HG03025 (cell line): ENCODE measurements around the gene PTK7.
"Not testable (repeated sequence)": the region's sequence is repeated elsewhere in the genome, so short reads cannot be mapped to it uniquely, and the experiment has no call there.

Experiments used
- ATAC-seq: cut with Tn5 transposase; IDR thresholded peaks from one replicate; pipeline ENCODE4 v1.9.1; 2021; ENCODE audit warnings: mild to moderate bottlenecking, moderate library complexity; ENCODE audit not compliant: unreplicated experiment, low FRiP score

The PTK7 gene

GRCh38 chr6:43113431-43114260, 37.5 kb downstream of the PTK7 start:
- no peak for ATAC-seq

- ATAC-seq = no peak
These were observed 39.3 kb downstream of the PTK7 start for GRCh38 chr6:43115365-43115764.

- ATAC-seq = not testable (repeated sequence)
These were observed 41.4 kb downstream of the PTK7 start for GRCh38 chr6:43117466-43117865.

GRCh38 chr6:43119482-43119881, 43.4 kb downstream of the PTK7 start:
- no peak for ATAC-seq

GRCh38 chr6:43120101-43120763, 44.1 kb downstream of the PTK7 start:
- no peak for ATAC-seq

- ATAC-seq = no peak
These were observed 45.1 kb downstream of the PTK7 start for GRCh38 chr6:43120944-43121913.

- no peak for ATAC-seq
These were observed 46.0 kb downstream of the PTK7 start for GRCh38 chr6:43122146-43122545.

- no peak for ATAC-seq
These were observed 47.6 kb downstream of the PTK7 start for GRCh38 chr6:43123461-43124314.

- ATAC-seq = no peak
These were observed 48.4 kb downstream of the PTK7 start for GRCh38 chr6:43124481-43124880.

- no peak for ATAC-seq
These were observed 49.0 kb downstream of the PTK7 start for GRCh38 chr6:43125119-43125518.

- no peak for ATAC-seq
These were observed 49.4 kb downstream of the PTK7 start for GRCh38 chr6:43125555-43125954.

GRCh38 chr6:43127180-43127579, 51.1 kb downstream of the PTK7 start:
- no peak for ATAC-seq

- no peak for ATAC-seq
These were observed 51.8 kb downstream of the PTK7 start for GRCh38 chr6:43127877-43128276.

- ATAC-seq = no peak
These were observed 52.8 kb downstream of the PTK7 start for GRCh38 chr6:43128926-43129325.

- ATAC-seq = no peak
These were observed 53.5 kb downstream of the PTK7 start for GRCh38 chr6:43129434-43130194.

GRCh38 chr6:43130429-43130828, 54.3 kb downstream of the PTK7 start:
- no peak for ATAC-seq

- ATAC-seq = not testable (repeated sequence)
These were observed 55.3 kb downstream of the PTK7 start for GRCh38 chr6:43131379-43131778.

GRCh38 chr6:43138267-43138666, 62.2 kb downstream of the PTK7 start:
- ATAC-seq = no peak

GRCh38 chr6:43139973-43140372, 63.9 kb downstream of the PTK7 start:
- ATAC-seq = not testable (repeated sequence)
